SHP77 treated with DMSO at 0.1 percent for 48 hours (cell line): ENCODE results near the gene KLF9.

Source experiments
- DNase-seq: peaks from one replicate; lab custom pipeline; 2025; lab: John Stamatoyannopoulos, UW

Gene KLF9

DNA sequence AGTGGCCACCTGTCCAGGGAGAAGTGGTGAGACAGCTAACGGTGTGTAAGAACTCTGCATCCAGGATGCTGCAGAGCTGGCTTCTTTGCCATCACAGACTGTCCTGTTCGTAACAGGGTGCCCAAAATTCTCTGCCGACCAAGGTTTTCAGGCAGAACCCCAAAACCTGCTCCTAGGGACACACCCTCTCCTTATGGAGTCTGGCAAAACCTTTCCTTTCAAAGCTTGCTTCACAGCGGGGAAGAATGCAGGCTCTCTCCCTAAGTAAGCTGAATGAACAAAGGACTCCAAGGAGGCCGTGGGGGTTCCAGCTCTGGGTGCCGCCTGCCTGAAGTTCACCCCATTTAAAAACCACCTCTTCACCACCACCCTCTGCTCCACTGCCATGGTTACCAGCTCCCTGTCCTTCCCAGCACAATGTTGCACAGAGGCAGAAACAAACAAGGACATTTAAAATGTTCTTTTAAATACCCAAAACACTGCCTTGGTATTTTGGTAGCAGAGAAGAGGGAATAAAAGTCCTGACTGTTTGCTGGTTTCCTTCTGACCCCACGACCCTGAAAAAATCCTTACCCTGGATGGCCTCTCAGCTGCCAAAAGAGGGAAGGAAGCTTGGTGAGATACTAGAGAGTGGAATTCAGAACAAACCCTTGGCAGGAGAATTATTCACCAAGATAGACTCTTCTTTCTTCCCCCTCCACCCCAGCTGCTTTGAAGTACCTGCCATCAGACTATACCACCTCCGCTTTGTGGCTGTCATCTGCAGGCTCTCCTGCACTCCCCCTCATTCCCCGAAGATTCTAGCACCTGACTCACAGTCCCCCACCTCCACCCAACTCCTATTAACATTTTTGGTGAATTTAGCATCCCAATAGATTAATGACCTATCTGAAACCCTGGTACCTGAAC, 7.1 kb upstream of the KLF9 start:
- no peak for DNase-seq

DNA sequence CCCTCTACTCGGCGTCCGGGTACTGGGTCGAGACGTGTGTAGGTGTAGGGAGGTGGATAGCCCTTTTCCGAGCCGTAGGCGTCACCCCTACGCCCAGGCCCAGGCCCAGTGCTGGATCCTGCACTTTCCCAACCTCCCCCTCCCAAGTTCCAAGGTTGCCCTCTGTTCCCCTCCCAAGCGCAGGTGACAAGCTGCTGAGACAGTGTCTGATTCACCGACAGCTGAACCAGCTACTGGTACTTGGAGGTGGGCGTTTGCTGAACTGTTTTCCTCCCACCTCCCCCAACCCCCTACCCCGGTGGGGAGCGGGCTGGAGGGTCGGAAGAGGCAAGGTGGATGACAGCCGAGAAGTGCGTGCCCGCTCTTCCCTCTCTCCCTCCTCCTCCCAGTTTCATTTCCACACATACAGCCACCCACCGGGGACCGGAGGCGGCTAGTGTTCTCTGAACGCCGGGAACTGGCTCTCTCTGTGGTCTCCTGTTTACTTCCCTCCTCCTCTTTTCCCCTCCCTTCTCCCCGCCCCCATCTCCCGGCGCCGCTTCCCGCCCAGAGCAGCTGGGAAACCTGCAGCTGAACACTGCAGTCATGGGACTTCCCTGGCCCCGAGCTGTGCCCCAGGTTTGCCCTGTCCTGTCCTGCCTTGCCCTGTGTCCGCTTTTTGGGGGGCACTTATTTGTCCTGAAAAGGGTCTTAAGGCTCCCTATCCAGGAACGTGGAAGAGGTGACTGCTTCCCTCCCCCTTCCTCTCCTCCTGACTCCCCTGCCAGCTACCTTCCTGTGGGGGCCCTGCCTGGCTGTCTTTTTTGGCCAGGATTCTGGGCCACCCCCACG, 6.2 kb upstream of the KLF9 start:
- peak; percentile 36 for DNase-seq

DNA sequence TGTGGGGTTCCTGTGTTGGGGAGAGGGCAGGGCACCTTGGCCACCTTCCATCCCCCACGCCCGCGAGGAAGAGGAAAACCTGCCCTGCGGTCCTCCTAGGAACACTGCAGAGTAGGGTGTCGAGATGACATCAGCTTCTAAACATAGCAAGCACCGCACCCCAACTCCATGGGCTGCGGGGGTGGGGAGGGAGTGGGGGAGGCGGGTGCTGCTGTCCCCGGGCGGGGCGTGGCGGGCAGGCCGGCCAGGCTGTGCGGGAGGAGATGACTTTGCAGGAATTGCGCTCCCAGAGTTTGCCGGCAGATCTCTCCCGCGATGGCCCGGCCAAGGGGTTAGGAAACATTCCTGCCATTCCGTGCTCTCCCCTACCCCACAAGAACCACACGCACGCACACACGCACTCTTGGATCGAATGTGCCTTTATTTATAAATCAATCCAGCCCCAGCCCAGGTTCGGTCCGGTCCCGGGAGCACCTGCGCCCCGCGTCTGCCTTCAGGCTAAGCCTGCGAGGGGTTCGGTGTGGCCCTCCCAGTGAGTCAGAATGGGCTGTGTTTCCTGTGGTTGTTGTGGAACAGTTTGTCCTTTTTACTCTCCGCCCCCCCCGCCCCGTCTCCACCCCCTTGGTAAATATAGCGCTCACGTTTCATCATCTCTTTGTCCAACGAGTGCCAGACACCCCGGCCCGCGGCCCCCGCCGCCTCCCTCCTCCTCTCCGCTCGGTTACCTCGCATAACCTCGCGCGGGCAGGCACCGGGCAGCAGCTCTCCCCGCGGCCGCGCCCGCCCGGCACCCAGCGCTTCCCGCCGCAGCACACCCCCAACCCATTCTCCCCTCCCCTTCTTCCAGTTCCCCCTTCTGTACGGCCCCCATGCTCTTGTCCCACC, 5.3 kb upstream of the KLF9 start:
- DNase-seq = peak; percentile 66

DNA sequence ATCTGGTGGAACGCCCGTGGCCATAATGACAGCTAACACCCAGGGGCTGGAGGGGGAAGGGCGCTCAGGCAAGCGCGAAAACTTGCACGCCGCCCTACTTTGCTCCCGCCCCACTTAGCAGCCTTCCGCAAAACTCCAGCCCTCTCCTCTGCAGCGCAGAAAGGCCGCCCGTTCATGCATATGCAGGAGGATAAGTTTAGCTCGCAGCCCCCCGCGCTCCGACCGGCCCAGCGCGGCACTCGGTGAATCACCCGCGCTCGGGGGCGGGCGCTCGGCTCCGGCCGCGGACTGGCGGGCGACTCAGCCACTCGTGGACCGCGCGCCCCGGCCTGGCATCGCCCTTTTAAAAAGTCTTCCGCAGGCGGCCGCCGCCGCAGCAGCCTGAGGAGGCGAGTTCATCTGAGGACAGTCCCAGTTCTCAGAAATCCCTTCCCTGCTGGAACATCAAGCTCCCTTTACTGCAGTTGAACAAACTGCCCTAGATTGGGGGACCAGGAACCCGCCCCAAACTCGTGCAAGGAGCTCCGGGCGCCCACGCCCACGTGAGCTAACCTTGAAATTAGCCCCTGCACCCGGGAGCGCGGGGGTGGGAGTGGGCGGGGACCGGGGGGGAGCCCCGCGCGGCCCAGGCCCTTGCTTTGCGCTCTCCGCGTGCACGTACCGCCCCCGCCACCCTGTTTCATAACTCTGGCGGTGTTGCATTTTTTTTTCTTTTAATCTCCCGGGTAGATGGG, 4.5 kb upstream of the KLF9 start:
- peak; percentile 27 for DNase-seq

DNA sequence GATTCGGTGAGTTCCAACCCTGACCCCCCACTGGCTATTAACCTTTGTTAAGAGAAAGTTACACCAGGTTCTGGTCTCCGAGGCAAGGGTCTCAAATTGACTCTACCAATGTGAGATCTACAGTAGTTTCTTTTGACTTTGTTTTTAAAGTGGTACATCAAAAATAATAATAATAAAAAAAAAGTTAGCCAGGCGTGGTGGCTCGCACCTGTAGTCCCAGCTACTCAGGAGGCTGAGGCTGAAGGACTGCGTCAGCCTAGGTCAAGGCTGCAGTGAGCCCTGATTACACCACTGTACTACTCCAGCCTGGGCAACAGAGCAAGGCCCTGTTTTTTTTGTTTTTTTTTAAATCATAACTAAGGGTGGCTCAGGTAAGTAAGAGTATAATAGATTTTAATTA, 1.0 kb upstream of the KLF9 start:
- no peak for DNase-seq

DNA sequence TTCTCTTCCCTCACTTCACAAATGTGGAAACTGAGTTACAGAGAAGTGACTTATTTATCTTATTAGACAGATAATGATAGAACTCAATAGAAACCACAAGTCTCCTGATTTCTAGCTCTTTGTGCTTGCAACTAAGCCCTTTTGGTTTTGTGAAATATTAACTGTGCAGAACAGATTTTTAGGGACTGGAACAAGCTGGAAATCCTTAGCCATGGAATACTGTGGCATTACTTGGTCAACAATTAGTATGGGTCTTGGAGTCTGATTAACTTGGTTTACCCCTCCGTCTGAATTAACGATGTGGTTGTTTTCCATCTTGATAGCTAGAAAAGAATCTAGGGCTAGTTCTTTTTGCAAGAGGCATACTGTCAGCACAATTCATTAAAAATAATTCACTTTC, 584 bp upstream of the KLF9 start:
- DNase-seq = no peak

DNA sequence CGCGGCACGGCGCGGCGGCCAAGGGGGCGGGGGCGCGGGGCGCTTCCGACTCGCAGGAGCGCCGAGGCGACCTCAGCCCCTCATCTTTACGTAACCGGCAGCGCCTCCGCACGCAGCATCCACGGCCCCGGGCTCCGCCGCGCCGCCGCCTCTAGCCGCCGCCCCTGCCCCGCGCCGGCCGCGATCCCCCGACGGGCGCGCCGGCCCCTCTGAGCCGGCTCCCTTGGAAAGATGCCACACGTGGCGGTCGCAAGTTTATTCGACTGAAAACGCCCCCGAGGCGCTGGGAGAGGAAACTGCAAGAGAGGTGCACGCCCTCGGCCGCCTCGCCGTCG, 1.0 kb downstream of the KLF9 start:
- no peak for DNase-seq

DNA sequence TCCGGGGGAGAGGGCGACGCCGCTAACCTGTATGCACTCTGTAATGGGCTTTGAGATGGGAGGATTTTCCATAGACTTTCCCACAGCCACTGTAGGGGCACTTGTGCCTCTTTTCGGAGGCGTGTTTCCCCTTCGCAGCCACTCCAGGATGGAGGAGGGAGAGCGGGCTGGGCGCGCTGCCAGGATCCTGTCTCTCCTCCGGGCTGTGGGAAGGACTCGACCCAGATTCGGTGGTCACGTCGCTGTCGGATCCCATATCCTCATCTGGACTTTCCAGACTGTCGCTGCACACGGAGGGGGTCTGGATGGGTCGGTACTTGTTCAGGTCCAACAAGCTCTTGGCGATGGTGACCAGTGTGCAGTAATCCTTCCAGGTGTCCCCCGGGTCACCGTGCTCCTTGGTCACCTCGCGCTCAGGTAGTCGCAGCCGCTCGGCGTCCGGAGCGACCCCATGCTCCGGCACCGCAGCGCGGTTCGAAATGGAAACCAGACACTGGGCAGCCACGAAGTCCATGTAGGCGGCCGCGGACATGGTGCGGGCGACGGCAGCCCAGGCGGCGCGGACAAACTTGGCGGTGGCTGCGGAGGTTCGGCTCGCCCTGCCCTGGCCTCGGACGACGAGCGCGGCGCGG, 1.5 kb downstream of the KLF9 start:
- DNase-seq = no peak

DNA sequence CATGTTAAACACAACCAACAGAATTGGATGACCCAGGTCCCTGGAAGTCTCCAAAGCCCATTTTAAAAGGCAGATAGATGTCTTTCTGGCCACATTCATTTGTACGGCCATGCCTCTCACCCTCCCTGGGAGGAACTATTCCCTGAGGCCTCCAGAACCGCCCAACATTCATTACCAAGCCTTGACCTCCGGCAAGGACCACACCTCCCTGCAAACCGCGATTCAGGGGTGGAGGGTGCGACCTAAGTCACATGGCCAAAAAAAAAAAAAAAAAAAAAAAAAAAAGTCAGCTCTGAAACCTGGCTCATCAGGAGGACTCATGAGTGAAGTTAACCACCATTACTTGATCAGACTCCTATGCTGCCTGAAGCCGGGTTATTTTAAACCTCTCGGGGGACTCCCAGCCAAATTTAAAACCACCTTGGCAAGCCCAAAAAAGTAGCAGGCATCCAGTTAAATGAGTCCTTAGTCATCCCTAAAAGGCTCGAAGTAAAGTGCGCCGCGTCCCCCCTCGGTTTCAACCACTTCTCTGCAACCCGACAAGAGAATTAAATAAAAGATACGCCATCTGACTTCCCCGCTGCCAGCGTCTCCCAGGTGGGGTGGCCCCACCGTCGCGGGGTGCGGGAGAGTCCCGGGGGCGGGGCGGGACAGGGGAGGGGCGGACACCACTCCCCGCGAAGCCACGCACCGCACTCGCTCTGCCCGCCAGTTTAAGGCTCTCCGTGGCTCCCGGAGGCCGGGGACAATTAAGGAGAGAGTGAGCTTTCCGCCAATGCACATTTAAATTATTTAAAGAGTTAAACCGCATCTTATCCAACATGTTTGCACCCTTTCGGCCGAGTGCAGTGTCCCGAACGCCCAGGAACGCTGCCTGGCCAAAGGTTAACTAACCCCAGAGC, 2.3 kb downstream of the KLF9 start:
- peak; percentile 9 for DNase-seq

DNA sequence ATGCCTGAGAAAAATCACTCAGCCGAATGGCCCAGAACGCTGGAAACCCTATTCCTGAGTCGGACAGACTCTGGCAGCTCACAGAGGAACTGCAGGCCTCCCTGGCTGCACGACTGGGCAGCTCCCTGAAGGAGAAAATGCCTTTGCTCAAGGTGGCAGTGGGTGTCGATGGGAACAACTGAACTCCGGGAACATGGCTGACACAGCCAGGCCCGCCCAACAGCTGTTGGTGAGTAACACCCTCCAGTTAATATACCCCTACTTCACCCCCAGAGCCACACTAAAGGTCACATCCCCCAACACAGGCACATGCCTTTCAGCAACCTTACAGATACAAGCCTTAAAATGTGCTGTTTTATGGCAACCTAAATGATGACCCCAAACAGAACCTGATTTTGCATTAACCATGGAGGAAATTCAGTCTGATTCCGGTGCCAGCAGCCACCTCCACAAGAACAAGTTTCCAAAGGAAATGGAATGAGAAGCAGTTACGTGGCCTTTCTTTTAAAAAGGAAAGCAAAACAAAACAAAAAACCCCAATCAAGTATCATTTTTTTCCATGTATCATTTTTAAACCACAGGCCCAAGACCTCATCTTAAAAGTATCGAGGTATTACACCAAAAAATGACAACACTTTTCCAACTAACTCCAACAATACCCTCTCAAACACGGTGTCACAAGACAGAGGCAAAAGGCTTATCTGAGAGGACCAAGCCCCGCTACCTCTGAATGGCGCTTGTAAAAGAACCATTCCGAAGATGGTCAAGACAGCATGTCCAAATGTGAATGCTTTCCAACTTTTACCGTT, 3.1 kb downstream of the KLF9 start:
- DNase-seq = no peak

DNA sequence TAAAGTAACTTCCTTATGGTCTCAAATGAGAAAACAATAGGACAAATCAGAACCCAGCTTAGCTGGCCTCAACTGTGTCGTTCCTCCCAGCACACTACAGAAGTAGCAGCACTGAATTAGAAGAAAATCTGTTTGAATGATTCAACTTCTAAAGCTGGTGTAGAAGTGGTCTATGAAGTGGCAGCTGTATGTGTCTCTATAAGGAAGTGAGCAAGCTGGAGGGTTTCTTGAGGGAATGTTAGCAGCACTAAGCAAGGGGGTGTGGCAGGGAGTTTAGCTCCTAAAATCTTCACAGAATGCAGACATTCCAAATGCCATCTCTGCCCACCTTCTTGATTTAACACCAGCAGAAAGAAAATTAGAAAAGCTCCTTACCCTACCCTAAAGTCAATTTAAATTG, 4.1 kb downstream of the KLF9 start:
- no peak for DNase-seq

DNA sequence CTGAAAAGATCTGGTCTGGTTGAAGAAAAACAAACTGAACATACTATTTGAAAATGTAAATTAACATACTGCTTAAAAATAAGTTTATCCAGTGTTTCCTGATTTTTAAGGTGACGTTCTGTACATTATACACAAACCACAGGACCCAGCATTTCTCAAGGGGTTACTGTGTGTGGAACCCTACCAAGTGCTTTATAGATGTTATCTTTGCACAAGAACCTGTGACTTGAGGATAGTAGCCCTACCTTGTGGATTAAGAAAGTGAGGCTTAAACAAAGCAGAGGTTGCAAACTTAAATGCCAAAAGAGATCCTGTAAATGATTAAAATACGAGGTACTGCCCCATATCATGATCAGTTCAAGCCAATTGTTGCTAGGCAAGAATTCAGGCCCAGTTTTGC, 4.7 kb downstream of the KLF9 start:
- no peak for DNase-seq

DNA sequence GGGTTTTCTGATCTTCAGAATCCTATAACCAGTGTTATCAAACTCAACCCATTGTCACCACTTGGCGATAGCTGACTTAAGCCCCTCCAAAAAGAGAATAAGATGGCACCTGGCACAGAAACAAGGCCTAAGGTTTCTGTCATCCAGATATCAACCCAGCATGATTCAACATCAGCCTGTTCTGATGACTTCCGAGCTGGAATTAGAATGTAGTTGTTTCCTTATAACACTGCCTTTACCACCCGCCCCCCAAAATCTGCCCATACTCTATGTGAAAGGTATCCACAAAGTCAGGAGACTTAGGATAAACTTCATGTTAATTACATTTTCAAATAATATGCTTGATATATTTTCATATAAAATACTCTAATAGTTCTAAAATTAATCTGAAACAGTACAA, 5.2 kb downstream of the KLF9 start:
- no peak for DNase-seq

DNA sequence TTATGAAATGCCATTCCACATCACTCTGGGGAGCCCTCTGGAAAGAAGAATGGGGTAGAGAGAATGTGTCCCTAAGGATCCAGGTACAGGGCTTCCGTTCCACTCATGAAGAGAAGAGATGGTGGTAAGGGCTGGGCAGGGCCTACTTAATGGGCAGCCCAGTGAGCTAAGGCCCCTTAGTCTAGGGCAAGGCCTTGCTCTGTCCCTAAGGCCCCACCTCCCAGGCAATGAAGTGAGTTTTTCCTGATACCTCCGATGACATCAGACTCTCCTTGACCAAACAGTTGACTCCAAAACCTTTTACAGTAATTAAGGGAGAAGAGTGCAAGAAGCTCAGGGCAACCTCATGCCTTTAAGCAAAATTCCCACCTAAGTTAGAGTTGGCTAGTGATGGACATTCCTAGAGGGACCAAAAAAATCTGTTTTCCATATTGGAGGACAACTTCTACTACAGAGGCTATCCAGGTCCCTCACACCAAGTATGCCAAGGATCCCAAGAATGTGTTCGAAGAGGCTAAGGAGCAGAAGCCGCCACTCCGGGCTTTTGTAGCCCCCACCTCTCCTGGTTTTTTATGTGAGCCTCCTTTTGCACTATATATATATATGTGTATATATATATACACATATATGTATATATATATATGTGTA, 5.9 kb downstream of the KLF9 start:
- no peak for DNase-seq

DNA sequence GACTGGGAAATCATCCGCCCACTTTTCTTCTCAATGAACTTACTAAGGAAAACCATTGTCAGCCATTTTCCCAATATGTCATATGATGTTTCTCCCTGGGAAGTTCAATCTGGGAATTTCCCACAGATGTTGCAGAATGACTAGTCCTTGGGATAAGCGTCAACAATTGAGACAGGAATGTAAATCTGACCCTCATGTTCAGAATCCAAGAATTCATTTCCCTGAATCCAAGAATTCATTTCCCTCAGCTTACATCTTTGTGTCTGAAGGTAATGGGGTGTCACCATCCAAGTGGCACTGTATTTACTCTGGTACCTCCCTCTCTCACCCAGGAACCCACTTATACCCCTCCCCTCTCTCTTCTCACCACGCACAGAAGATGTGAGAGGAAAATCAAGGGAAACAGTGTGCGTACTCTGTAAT, 7.4 kb downstream of the KLF9 start:
- no peak for DNase-seq

DNA sequence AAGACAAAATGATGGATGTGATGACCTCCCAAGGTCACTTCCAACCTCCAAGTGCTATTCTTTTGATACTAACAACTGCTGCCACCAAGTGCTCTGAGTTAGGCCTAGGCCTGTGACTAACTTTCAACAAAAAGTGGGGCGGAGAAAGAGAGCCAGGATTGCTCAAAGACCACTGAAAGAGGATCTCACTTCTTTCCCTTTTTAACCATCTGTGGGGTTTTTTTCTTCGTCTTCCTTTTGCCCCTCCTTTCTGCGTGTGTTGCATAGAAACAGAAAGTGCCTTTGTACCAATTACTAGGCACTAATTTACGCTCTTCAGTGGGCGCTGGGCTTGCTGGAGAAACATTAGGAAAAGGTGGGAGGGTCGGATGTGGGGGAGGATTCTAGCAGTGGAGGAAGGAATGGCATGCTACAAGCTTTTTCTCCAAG, 8.0 kb downstream of the KLF9 start:
- no peak for DNase-seq

DNA sequence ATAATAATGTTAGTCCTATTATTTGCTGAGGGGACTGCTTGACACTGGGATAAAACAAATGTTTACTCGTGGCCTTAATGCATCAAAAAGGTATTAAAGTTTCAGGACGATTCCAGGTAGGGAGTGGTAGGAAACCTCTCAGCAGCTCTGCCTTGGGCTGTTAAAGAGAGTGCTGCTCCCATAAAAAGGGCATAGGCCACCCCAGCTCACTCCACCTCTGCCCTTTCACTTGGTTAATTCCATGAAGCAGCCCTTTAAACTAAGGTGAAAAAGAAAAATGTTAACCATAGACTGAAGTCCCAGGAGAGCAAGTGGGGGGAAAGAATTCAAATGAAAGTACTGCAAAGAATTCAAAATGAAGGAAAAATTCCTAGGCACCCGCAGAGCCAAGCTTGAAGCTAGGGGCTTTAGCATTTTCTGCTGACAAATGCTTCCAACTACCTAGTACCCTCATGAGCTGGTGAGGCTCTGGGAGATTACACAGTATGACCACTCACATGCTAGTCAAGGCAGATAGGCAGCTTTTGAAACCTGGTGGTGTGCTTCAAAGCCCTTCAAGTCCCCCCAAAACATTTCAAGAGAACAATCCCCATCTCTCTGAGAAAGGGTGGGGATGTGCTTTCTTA, 8.5 kb downstream of the KLF9 start:
- no peak for DNase-seq

DNA sequence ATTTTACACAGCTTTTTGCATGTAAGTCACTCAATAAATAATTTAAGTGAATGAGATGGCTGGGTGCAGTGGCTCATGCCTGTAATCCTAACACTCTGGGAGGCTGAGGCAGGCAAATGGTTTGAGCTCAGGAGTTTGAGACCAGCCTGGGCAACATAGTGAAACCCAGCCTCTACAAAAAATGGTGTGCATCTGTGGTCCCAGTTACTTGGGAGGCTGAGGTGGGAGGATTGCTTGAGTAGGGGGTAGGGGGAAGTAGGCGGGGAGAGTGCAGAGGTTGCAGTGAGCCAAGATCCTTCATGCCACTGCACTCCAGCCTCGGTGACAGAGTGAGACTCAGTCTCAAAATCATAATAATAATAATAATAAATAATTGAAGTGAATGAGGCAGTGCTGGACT, 10.2 kb downstream of the KLF9 start:
- no peak for DNase-seq
